Progenitor cell of endocrine pancreas (in vitro differentiated cells): Measurements from ENCODE around the gene CHL1. TPM values are rescaled to one million over a fixed set of nuclear protein-coding genes. Genes with fewer than 3 reads are reported as not detected.

Source experiments
- DNase-seq: peaks from one replicate; pipeline ENCODE4 v3.0.0; 2021; ENCODE audit warnings: low spot score; ENCODE audit not compliant: unreplicated experiment
- H3K27ac Mint-ChIP-seq: 2 replicates; pipeline ENCODE4 v1.8.0; 2021; ENCODE audit warnings: mild to moderate bottlenecking, moderate library complexity, mixed read lengths
- H3K27me3 Mint-ChIP-seq: 2 replicates; pipeline ENCODE4 v1.8.0; 2021; ENCODE audit warnings: mixed read lengths
- H3K36me3 Mint-ChIP-seq: 2 replicates; pipeline ENCODE4 v1.8.0; 2022; ENCODE audit warnings: mixed read lengths; ENCODE audit not compliant: insufficient read depth
- H3K4me1 Mint-ChIP-seq: 2 replicates; pipeline ENCODE4 v1.8.0; 2021; ENCODE audit warnings: low read depth, mixed read lengths
- H3K4me3 Mint-ChIP-seq: 2 replicates; pipeline ENCODE4 v1.8.0; 2021; ENCODE audit warnings: low read depth, mild to moderate bottlenecking, moderate library complexity, mixed read lengths
- H3K9me3 Mint-ChIP-seq: 2 replicates; pipeline ENCODE4 v1.8.0; 2021; ENCODE audit warnings: low read depth, mixed read lengths
- total RNA-seq: library from RNA; stranded (reverse); gene quantifications from 2 replicates; pipeline ENCODE4 v1.2.1, GENCODE V29; 2021
- TF ChIP-seq, protein P1 (sequence below): fragments of 200-600 bp; sonication (generic); IDR thresholded peaks from one replicate; pipeline ENCODE4 v1.5.0; 2021; ENCODE audit warnings: antibody characterized with exemption, mild to moderate bottlenecking; ENCODE audit not compliant: unreplicated experiment

CHL1 gene
- total RNA-seq, 1 donor from 2014 or later = 24.7 TPM

DNA sequence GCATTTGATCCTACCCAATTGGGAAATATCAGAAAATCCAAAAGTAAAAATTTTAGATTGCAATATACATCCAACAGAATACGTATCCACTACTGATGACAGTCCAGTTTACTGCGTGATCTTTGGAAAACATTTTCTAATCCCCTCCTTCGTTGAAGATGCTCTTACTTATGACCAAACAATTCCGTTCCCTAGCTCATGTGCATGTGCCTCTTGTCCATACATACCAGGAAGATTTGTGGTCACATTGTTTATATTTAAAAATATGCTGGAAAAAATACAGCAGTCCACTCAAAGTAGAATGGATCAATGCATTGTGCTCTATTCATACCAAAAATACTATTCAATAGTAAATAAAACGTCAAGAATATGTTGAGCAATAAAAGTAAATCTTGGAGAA, 135.3 kb downstream of the CHL1 start:
- H3K9me3 Mint-ChIP-seq = no peaks in the 10 kb centered on the region
- H3K27me3 Mint-ChIP-seq = no peaks in the 10 kb centered on the region
- no peak overlapping the region for H3K4me3 Mint-ChIP-seq
- no peaks in the 10 kb centered on the region for H3K36me3 Mint-ChIP-seq
- TF ChIP-seq, protein P1, sequence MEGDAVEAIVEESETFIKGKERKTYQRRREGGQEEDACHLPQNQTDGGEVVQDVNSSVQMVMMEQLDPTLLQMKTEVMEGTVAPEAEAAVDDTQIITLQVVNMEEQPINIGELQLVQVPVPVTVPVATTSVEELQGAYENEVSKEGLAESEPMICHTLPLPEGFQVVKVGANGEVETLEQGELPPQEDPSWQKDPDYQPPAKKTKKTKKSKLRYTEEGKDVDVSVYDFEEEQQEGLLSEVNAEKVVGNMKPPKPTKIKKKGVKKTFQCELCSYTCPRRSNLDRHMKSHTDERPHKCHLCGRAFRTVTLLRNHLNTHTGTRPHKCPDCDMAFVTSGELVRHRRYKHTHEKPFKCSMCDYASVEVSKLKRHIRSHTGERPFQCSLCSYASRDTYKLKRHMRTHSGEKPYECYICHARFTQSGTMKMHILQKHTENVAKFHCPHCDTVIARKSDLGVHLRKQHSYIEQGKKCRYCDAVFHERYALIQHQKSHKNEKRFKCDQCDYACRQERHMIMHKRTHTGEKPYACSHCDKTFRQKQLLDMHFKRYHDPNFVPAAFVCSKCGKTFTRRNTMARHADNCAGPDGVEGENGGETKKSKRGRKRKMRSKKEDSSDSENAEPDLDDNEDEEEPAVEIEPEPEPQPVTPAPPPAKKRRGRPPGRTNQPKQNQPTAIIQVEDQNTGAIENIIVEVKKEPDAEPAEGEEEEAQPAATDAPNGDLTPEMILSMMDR = no peak
- H3K27ac Mint-ChIP-seq = no peak overlapping the region
- peaks cover 4% of the 10 kb centered on the region for H3K4me1 Mint-ChIP-seq
- DNase-seq = no peak

DNA sequence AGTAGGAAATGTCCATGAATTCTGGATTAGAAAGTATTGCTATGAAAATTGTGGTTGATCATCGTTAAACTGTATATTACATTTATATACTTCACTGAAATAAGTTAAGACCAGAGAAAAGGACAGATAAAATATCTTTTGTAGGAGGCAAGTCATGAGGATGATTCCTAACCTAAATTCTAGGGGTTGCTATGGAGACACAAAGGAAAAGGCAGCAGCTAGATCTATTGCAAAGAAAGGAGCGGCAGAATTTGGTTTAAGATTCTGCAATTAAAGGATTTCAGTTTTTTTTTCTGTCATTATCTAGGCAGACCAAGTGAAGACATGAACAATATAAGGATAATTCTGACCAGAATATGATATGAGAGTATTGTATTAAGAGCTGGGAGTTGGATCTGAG, 136.1 kb downstream of the CHL1 start:
- H3K27me3 Mint-ChIP-seq = no peaks in the 10 kb centered on the region
- H3K4me3 Mint-ChIP-seq = no peak overlapping the region
- no peaks in the 10 kb centered on the region for H3K36me3 Mint-ChIP-seq
- no peak overlapping the region for H3K27ac Mint-ChIP-seq
- peaks cover 4% of the 10 kb centered on the region for H3K4me1 Mint-ChIP-seq
- H3K9me3 Mint-ChIP-seq = no peaks in the 10 kb centered on the region
- no peak for DNase-seq
- TF ChIP-seq, protein P1 = no peak

DNA sequence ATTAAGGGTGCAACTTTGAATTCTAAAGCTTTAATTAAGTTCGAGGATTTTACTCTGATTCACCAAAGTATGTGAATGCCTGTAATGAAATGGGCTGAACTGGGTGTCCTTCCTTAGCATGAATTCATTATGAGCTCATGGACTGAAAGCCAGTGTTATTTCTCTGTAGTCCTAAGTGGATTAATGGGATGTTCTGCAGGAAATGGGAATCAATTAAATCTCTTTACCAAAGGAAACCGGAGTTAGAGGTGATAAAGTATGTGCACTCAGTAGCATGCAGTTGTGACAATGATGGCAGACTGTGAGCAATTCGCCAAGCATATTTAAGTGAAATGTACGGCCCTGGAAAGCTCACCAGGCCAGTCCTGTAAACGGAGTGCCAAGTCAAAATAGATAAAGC, 138.7 kb downstream of the CHL1 start:
- TF ChIP-seq, protein P1 = no peak
- Mint-ChIP-seq H3K27me3 (no peaks in the 10 kb centered on the region), H3K4me1 (peaks cover 4% of the 10 kb centered on the region), H3K27ac (no peak overlapping the region), H3K4me3 (no peak overlapping the region), H3K36me3 (no peaks in the 10 kb centered on the region), H3K9me3 (no peaks in the 10 kb centered on the region)
- no peak for DNase-seq

DNA sequence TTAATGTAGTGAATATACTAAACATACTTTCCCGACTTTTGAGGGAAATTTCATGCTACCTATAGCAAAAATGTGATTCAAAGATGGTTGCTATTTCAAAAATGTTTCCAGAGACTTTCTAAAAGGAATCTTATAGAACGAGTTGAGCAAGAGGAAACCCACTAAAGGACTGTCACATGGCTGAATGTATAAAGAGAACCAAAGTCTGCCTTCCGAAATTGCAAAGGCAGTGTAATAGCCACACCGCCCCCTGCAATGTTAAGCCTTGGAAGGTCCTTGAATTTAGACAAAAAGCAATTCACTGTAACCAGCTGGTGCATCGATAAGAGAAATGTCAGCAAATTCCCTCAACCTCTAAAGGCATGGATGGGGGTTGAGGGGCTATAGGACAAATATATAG, 142.8 kb downstream of the CHL1 start:
- Mint-ChIP-seq H3K27me3 (no peaks in the 10 kb centered on the region), H3K27ac (no peak overlapping the region), H3K4me1 (no peaks in the 10 kb centered on the region), H3K4me3 (no peak overlapping the region), H3K36me3 (no peaks in the 10 kb centered on the region), H3K9me3 (no peaks in the 10 kb centered on the region)
- TF ChIP-seq, protein P1 = no peak
- DNase-seq = no peak

DNA sequence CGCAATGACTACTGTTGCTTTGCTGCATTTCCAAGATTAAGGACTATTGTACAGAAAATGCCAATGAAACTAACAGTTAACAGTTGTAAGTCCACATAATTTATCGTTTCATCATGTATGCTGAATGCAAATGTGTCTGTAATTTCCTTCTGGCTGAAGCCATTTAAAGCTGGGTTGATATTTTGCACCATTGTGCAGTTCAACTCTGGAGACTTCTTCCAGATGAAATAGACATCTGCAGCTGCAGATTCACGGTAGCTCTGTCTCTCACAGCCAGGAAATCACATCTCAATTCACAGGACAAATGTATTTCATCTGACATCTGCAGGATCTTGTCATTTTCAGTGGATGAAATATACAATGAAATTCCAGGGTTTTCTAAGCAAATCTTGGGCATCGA, 145.4 kb downstream of the CHL1 start:
- Mint-ChIP-seq H3K27me3 (no peaks in the 10 kb centered on the region), H3K27ac (no peak overlapping the region), H3K4me3 (no peak overlapping the region), H3K4me1 (no peaks in the 10 kb centered on the region), H3K36me3 (no peaks in the 10 kb centered on the region), H3K9me3 (no peaks in the 10 kb centered on the region)
- TF ChIP-seq, protein P1 = no peak
- no peak for DNase-seq
